HFFc6 (cell line): ENCODE results near the gene SETD2. TPM values are rescaled to one million over a fixed set of nuclear protein-coding genes. Genes with fewer than 3 reads are reported as not detected.
A peak's percentile ranks its signal among the peaks of the same experiment; 100 is the strongest.

ENCODE experiments used
- DNase-seq: peaks from one replicate; pipeline ENCODE4 v3.0.0-alpha.2; 2018
- H3K27ac Mint-ChIP-seq: 2 replicates; pipeline ENCODE4 v1.8.0; 2020; ENCODE audit warnings: mild to moderate bottlenecking, mixed read lengths
- H3K27me3 Mint-ChIP-seq: 2 replicates; pipeline ENCODE4 v1.8.0; 2021; ENCODE audit warnings: mild to moderate bottlenecking, moderate library complexity, mixed read lengths; ENCODE audit not compliant: insufficient read depth
- H3K36me3 Mint-ChIP-seq: 2 replicates; pipeline ENCODE4 v1.8.0; 2021; ENCODE audit warnings: low read depth, mixed read lengths
- H3K4me1 Mint-ChIP-seq: 2 replicates; pipeline ENCODE4 v1.8.0; 2020; ENCODE audit warnings: low read depth, mixed read lengths
- H3K4me3 Mint-ChIP-seq: 2 replicates; pipeline ENCODE4 v1.8.0; 2020; ENCODE audit warnings: mild to moderate bottlenecking, moderate library complexity, mixed read lengths
- H3K9me3 Mint-ChIP-seq: 2 replicates; pipeline ENCODE4 v1.8.0; 2020; ENCODE audit warnings: mild to moderate bottlenecking, mixed read lengths
- CTCF ChIP-seq: fragments of 200-600 bp; sonication (generic); IDR thresholded peaks from 2 replicates; pipeline ENCODE4 v1.5.0; 2021; ENCODE audit warnings: antibody characterized with exemption, mild to moderate bottlenecking
- total RNA-seq, 6 experiments: library from RNA; stranded (reverse); fragmentation: NEBNext Ultra II Directional; extraction: Animal tissue kit (Norgen Biotek cat#: 25700); gene quantifications; 2 replicates in 1 of 6; 3 replicates in 5 of 6; pipeline ENCODE4 v1.2.3, GENCODE V29; 2021

Gene SETD2
- total RNA-seq, 6 experiments from 2014 or later: 26.7 to 33.7 (median 30.8) TPM

- Mint-ChIP-seq H3K4me3 (peak overlapping the region; percentile 99), H3K27me3 (peaks cover 5% of the 10 kb centered on the region), H3K36me3 (peaks cover 17% of the 10 kb centered on the region; the same call in 1 of the 2 replicates), H3K9me3 (no peaks in the 10 kb centered on the region; the same call in 1 of the 2 replicates), H3K27ac (peak overlapping the region; percentile 24), H3K4me1 (peaks cover 64% of the 10 kb centered on the region)
- TF ChIP-seq CTCF: no peak
- DNase-seq: no peak
Measured at GRCh38 chr3:46974421-46975171, 189.3 kb downstream of the SETD2 start.

DNA sequence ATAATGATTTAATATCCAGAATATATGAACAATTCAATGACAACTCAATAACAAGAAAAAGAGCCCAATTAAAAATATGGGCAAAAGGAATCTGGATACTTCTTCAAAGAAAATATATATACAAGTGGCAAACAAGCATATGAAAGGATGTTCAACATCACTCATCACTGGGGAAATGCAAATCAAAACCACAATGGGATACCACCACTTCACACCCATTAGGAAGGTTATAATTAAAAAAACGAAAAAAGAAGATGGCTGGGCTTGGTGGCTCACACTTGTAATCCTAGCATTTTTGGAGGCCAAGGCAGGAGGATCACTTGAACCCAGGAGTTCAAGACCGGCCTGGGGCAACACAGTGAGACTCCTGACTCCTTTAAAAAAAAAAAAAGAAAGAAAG, 191.5 kb downstream of the SETD2 start:
- Mint-ChIP-seq H3K4me3 (no peak overlapping the region; the same call in 1 of the 2 replicates), H3K36me3 (peaks cover 17% of the 10 kb centered on the region; the same call in 1 of the 2 replicates), H3K4me1 (peaks cover 58% of the 10 kb centered on the region), H3K27ac (no peak overlapping the region), H3K27me3 (peaks cover 5% of the 10 kb centered on the region), H3K9me3 (no peaks in the 10 kb centered on the region; the same call in 1 of the 2 replicates)
- no peak for DNase-seq
- TF ChIP-seq CTCF: no peak

- TF ChIP-seq CTCF: no peak
- peaks cover 59% of the 10 kb centered on the region for H3K4me1 Mint-ChIP-seq
- H3K4me3 Mint-ChIP-seq: no peak overlapping the region
- H3K9me3 Mint-ChIP-seq: no peaks in the 10 kb centered on the region
- H3K27me3 Mint-ChIP-seq: peaks cover 5% of the 10 kb centered on the region
- H3K36me3 Mint-ChIP-seq: peaks cover 17% of the 10 kb centered on the region; the same call in 1 of the 2 replicates
- DNase-seq: no peak
- no peak overlapping the region for H3K27ac Mint-ChIP-seq
Measured at GRCh38 chr3:46971742-46972141, 192.2 kb downstream of the SETD2 start.

DNA sequence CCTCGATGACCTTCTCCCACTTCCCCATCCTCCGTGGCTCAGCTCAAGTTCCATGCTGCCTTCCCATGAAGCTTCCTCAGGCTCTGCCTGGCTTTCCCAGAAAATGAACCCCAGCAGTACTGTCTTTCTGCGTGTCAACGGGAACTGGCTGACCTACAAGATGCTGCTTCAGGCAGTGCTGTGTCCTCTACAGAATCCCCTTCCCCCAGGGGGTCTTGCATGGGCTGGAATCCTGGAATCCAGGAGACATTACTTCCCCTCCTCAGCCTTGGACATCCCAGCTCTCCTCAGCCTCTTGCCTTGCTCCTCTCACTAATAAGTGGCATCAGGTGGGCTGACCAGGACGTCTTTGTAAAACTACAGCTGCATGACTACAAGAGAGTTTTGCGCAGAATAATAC, 192.8 kb downstream of the SETD2 start:
- TF ChIP-seq CTCF: no peak
- no peak for DNase-seq
- peak overlapping the region; percentile 24; the same call in 1 of the 2 replicates for H3K4me3 Mint-ChIP-seq
- H3K27me3 Mint-ChIP-seq: peaks cover 2% of the 10 kb centered on the region
- H3K27ac Mint-ChIP-seq: peak overlapping the region; percentile 29; the same call in 1 of the 2 replicates
- H3K36me3 Mint-ChIP-seq: peaks cover 16% of the 10 kb centered on the region; the same call in 1 of the 2 replicates
- peaks cover 62% of the 10 kb centered on the region for H3K4me1 Mint-ChIP-seq
- H3K9me3 Mint-ChIP-seq: no peaks in the 10 kb centered on the region

DNA sequence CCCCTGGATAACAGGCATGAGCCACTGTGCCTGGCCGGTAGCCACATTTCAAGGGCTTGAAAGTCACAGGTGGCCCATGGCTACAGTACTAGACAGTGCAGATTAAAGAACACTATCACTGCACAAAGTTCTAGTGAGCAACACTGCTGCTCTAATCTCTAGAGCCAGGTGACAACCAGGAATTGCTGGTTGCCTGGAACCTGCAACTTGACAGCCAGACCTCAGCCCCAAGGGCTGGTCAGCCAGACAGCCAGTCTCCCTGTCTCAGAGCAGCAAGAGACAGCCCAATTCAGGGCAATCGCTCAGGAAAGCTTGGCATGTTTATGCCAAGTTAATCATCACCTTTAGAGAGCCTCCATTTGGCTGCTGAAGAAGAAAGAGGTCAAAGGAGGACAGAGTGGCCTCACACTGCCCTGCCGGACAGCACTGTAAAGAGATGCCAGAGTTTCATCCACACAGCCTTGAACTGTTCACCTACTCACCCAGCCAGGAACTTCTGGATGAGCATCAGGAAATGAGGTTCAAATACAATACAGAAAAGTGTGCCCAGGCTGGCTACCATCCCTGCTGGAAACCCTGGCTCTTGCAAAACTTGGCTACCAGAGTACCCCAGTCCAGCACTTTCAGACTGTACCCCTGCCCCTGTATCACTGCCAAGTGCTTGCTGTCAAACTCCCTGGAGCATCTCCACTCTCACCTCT, 193.4 kb downstream of the SETD2 start:
- Mint-ChIP-seq H3K36me3 (peaks cover 17% of the 10 kb centered on the region; the same call in 1 of the 2 replicates), H3K4me3 (0 out of 2 replicates have a peak overlapping the region, but pooled peaks have one; percentile 24), H3K27me3 (no peaks in the 10 kb centered on the region; the same call in 1 of the 2 replicates), H3K4me1 (peaks cover 68% of the 10 kb centered on the region), H3K27ac (peak overlapping the region; percentile 29), H3K9me3 (no peaks in the 10 kb centered on the region)
- TF ChIP-seq CTCF: no peak
- DNase-seq: no peak
